Endodermal cell (in vitro differentiated cells): ENCODE results near the gene ACAD9. TPM values are rescaled to one million over a fixed set of nuclear protein-coding genes. Genes with fewer than 3 reads are reported as not detected.
A peak's percentile ranks its signal among the peaks of the same experiment; 100 is the strongest.

ENCODE experiments used
- DNase-seq: peaks from one replicate; pipeline ENCODE4 v3.0.0-alpha.2; 2017
- H3K27ac ChIP-seq: 2 replicates; pipeline ENCODE4 v1.5.1; 2013; ENCODE audit warnings: mild to moderate bottlenecking, low read depth, low read length, moderate library complexity
- H3K27me3 ChIP-seq: 2 replicates; pipeline ENCODE4 v1.6.1; 2013; ENCODE audit warnings: mild to moderate bottlenecking, low read length, moderate library complexity; ENCODE audit not compliant: insufficient read depth, control insufficient read depth, poor library complexity, severe bottlenecking
- H3K36me3 ChIP-seq: 2 replicates; pipeline ENCODE4 v1.7.0; 2013; ENCODE audit warnings: mild to moderate bottlenecking, low read length, moderate library complexity; ENCODE audit not compliant: control insufficient read depth, insufficient read depth
- H3K4me1 ChIP-seq: one replicate; pipeline ENCODE4 v1.7.0; 2013; ENCODE audit warnings: low read length; ENCODE audit not compliant: control insufficient read depth, insufficient read depth
- H3K4me3 ChIP-seq: 2 replicates; pipeline ENCODE4 v1.5.1; 2013; ENCODE audit warnings: mild to moderate bottlenecking, low read length, moderate library complexity
- H3K9ac ChIP-seq: 2 replicates; pipeline ENCODE4 v1.6.1; 2013; ENCODE audit warnings: mild to moderate bottlenecking, low read length, moderate library complexity; ENCODE audit not compliant: poor library complexity, severe bottlenecking; ENCODE audit errors: extremely low read depth
- H3K9me3 ChIP-seq: 2 replicates; pipeline ENCODE4 v1.6.1; 2013; ENCODE audit warnings: mild to moderate bottlenecking, low read length, moderate library complexity; ENCODE audit not compliant: control insufficient read depth
- H3K27ac Mint-ChIP-seq: 2 replicates; pipeline ENCODE4 v1.8.0; 2020; ENCODE audit warnings: mixed read lengths
- H3K27me3 Mint-ChIP-seq: 2 replicates; pipeline ENCODE4 v1.8.0; 2021; ENCODE audit warnings: mild to moderate bottlenecking, mixed read lengths; ENCODE audit not compliant: insufficient read depth
- H3K36me3 Mint-ChIP-seq: 2 replicates; pipeline ENCODE4 v1.8.0; 2020; ENCODE audit warnings: low read depth, mixed read lengths
- H3K4me1 Mint-ChIP-seq: 2 replicates; pipeline ENCODE4 v1.8.0; 2020; ENCODE audit warnings: mixed read lengths
- H3K4me3 Mint-ChIP-seq: 2 replicates; pipeline ENCODE4 v1.8.0; 2020; ENCODE audit warnings: mild to moderate bottlenecking, moderate library complexity, mixed read lengths
- H3K9me3 Mint-ChIP-seq: 2 replicates; pipeline ENCODE4 v1.8.0; 2020; ENCODE audit warnings: mild to moderate bottlenecking, mixed read lengths
- WGBS, 2 experiments: methylation state at CpG; one replicate each; pipeline versions ENCODE4 v1.1.5 to v1.1.7; 2013; ENCODE audit warnings: missing lambda C conversion rate in 2 of 2, mixed read lengths in 1 of 2; ENCODE audit not compliant: insufficient coverage in 1 of 2, insufficient read length in 1 of 2; 5-methylcytosine and 5-hydroxymethylcytosine counted together
- total RNA-seq, 2 donors: library from RNA; stranded (reverse); fragmentation: NEBNext Ultra II Directional in 1 of 2; extraction: Animal tissue kit (Norgen Biotek cat#: 25700) in 1 of 2; gene quantifications; 2 replicates in 1 of 2; 3 replicates in 1 of 2; pipeline ENCODE4 v1.2.1, GENCODE V29; 2021
- TF ChIP-seq, protein P1 (sequence below): fragments of 200-600 bp; sonication (generic); conservative IDR thresholded peaks from 2 replicates; pipeline ENCODE4 v1.5.0; 2021; ENCODE audit warnings: antibody characterized with exemption, mild to moderate bottlenecking

The ACAD9 gene
- total RNA-seq, 2 donors from 2014 or later = 48.0 to 52.1 TPM

- peak overlapping the region; percentile 15 for H3K4me3 Mint-ChIP-seq
- DNase-seq = peak; percentile 86
- TF ChIP-seq, protein P1, sequence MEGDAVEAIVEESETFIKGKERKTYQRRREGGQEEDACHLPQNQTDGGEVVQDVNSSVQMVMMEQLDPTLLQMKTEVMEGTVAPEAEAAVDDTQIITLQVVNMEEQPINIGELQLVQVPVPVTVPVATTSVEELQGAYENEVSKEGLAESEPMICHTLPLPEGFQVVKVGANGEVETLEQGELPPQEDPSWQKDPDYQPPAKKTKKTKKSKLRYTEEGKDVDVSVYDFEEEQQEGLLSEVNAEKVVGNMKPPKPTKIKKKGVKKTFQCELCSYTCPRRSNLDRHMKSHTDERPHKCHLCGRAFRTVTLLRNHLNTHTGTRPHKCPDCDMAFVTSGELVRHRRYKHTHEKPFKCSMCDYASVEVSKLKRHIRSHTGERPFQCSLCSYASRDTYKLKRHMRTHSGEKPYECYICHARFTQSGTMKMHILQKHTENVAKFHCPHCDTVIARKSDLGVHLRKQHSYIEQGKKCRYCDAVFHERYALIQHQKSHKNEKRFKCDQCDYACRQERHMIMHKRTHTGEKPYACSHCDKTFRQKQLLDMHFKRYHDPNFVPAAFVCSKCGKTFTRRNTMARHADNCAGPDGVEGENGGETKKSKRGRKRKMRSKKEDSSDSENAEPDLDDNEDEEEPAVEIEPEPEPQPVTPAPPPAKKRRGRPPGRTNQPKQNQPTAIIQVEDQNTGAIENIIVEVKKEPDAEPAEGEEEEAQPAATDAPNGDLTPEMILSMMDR = peak; percentile 69
- peaks cover 17% of the 10 kb centered on the region for H3K9me3 Mint-ChIP-seq
- H3K36me3 Mint-ChIP-seq = peaks cover 12% of the 10 kb centered on the region
- H3K27ac Mint-ChIP-seq = peak overlapping the region; percentile 58
- Histone ChIP-seq H3K4me3 (no peak overlapping the region), H3K27me3 (no peaks in the 10 kb centered on the region), H3K9me3 (peaks cover 18% of the 10 kb centered on the region), H3K4me1 (peaks cover 8% of the 10 kb centered on the region), H3K9ac (no peak overlapping the region), H3K36me3 (peaks cover 10% of the 10 kb centered on the region), H3K27ac (no peak overlapping the region)
- H3K27me3 Mint-ChIP-seq = peaks cover 2% of the 10 kb centered on the region
- H3K4me1 Mint-ChIP-seq = peaks cover 24% of the 10 kb centered on the region
- WGBS, 2 experiments = 50 to 64% methylated on average over 9 to 14 of the region's 14 CpGs
Observed at GRCh38 chr3:128845119-128845777, 34.2 kb upstream of the ACAD9 start.

DNA sequence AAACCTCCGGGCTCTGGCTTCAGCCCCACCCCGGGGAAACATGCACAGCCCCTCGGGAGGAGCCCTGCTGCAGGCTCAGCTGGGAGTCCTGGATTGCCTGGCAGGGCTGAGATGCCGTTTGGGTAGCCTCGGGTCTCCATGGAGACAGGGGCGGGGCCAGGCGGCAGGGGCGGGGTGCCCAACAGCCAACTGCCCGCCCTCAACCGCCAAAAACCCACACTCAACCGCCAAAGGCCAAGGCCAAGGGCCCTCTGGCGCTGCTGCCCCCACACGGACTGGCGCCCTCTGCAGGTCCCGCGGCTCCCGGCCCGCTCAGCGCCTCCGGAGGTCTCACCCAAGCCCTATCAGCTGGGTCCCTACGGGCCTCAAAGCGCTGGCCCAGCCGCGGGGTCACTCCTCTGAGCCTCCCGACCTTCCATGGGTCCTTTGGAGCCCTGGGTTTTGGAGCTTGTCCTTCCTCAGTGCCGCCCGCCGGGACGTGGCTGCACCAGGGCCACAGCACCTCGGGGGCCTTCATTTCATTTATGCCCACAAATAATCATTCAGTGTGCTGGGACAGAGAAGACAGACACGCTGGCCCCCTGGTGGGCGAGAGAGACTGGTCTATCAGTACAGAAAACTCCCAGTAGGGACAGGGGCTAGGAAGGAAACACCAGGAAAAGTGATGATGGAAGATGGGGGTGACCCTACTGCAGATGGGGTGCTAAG lies 33.5 kb upstream of the ACAD9 start:
- TF ChIP-seq, protein P1 = peak; percentile 88
- H3K9me3 Mint-ChIP-seq = peaks cover 10% of the 10 kb centered on the region
- H3K27ac ChIP-seq = no peak overlapping the region
- peaks cover 8% of the 10 kb centered on the region for H3K4me1 ChIP-seq
- peak overlapping the region; percentile 62 for H3K27ac Mint-ChIP-seq
- no peak overlapping the region for H3K9ac ChIP-seq
- H3K36me3 Mint-ChIP-seq = peaks cover 6% of the 10 kb centered on the region
- H3K4me3 ChIP-seq = no peak overlapping the region
- peaks cover 10% of the 10 kb centered on the region for H3K36me3 ChIP-seq
- peak; percentile 98 for DNase-seq
- peaks cover 2% of the 10 kb centered on the region for H3K27me3 Mint-ChIP-seq
- H3K27me3 ChIP-seq = no peaks in the 10 kb centered on the region
- peaks cover 21% of the 10 kb centered on the region for H3K4me1 Mint-ChIP-seq
- H3K9me3 ChIP-seq = peaks cover 11% of the 10 kb centered on the region
- peak overlapping the region; percentile 15 for H3K4me3 Mint-ChIP-seq
- WGBS, 2 experiments = 25 to 35% methylated on average over 17 to 32 of the region's 32 CpGs

DNA sequence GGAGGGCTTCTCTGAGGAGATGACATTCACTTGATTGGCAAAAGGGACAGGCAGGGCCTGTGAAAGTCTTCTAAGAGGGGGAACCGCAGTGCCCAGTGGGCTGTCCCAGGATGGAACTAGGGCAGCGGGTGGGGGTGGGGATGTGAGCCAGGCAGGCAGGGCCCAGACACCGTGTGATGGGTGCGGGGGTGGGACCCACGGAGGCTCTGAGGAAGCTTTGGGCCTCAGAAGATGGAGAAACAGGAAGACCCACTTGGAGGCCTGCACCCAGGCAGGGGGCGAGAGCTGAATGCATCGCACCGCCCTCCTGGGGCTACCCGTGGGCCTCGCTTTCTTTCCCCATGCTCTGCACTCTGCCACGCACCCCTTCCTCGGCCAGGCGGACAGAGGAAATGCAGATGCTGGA lies 32.9 kb upstream of the ACAD9 start:
- peaks cover 6% of the 10 kb centered on the region for H3K9me3 ChIP-seq
- Mint-ChIP-seq H3K27ac (no peak overlapping the region), H3K36me3 (peaks cover 2% of the 10 kb centered on the region), H3K9me3 (peaks cover 5% of the 10 kb centered on the region), H3K27me3 (peaks cover 2% of the 10 kb centered on the region), H3K4me1 (peaks cover 21% of the 10 kb centered on the region), H3K4me3 (no peak overlapping the region)
- H3K27me3 ChIP-seq = no peaks in the 10 kb centered on the region
- WGBS, 2 experiments = 86 to 87% methylated on average over 10 to 13 of the region's 13 CpGs
- no peak overlapping the region for H3K27ac ChIP-seq
- TF ChIP-seq, protein P1 = no peak
- DNase-seq = no peak
- peaks cover 10% of the 10 kb centered on the region for H3K36me3 ChIP-seq
- peaks cover 8% of the 10 kb centered on the region for H3K4me1 ChIP-seq
- H3K4me3 ChIP-seq = no peak overlapping the region
- no peak overlapping the region for H3K9ac ChIP-seq
